ENCODE measurements around the gene PPP1R13L.
"Not testable (repeated sequence)": the region's sequence is repeated elsewhere in the genome, so short reads cannot be mapped to it uniquely, and the experiment has no call there.

Gene PPP1R13L

DNA sequence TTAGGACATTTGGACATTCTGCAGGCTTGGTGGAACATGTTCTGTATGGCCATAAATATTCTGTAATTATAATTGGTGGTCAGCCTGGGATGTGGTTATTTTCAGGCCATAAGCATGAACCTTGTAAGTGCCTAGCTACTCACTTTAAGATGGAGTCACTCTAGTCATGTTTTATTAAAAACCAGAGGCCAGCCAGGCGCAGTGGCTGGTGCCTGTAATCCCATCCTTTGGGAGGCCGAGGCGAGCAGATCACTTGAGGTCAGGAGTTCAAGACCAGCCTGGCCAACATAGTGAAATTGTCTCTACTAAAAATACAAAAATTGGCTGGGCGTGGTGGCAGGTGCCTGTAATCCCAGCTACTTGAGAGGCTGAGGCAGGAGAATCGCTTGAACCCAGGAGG, 2.7 kb upstream of the PPP1R13L start:
- H3K4me1 ChIP-seq, result peaks cover 38% of the 10 kb centered on the region
- H3K9me3 ChIP-seq; DNase-seq (ENCODE audit: low spot score in 2 of 2); in situ Hi-C loops (cut with MboI; ENCODE audit: low sequenced_read_pairs); H3K27me3 ChIP-seq (ENCODE audit: low read depth): not testable (repeated sequence)
- peak overlapping the region; percentile 75 for H3K4me3 ChIP-seq
- peaks cover 25% of the 10 kb centered on the region for H3K36me3 ChIP-seq (replicated peaks)

DNA sequence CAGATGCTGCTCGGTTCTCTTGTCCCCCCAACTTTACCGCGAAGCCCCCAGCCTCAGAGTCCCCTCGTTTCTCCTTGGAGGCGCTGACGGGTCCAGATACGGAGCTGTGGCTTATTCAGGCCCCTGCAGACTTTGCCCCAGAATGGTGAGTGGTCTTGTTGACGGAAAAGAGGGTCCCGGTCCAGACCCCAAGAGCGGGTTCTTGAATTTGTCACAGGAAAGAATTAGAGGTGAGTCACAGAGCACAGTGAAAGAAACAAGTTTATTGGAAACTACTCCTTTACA, 2.2 kb upstream of the PPP1R13L start:
- DNase-seq (ENCODE audit: low spot score in 2 of 2), result no peak
- H3K4me3 ChIP-seq, result peak overlapping the region; percentile 75
- H3K9me3 ChIP-seq, result no peaks in the 10 kb centered on the region
- peaks cover 40% of the 10 kb centered on the region for H3K4me1 ChIP-seq
- in situ Hi-C loops (cut with MboI; ENCODE audit: low sequenced_read_pairs), result no loop called here
- no peaks in the 10 kb centered on the region for H3K27me3 ChIP-seq (ENCODE audit: low read depth)
- peaks cover 25% of the 10 kb centered on the region for H3K36me3 ChIP-seq (replicated peaks)

DNA sequence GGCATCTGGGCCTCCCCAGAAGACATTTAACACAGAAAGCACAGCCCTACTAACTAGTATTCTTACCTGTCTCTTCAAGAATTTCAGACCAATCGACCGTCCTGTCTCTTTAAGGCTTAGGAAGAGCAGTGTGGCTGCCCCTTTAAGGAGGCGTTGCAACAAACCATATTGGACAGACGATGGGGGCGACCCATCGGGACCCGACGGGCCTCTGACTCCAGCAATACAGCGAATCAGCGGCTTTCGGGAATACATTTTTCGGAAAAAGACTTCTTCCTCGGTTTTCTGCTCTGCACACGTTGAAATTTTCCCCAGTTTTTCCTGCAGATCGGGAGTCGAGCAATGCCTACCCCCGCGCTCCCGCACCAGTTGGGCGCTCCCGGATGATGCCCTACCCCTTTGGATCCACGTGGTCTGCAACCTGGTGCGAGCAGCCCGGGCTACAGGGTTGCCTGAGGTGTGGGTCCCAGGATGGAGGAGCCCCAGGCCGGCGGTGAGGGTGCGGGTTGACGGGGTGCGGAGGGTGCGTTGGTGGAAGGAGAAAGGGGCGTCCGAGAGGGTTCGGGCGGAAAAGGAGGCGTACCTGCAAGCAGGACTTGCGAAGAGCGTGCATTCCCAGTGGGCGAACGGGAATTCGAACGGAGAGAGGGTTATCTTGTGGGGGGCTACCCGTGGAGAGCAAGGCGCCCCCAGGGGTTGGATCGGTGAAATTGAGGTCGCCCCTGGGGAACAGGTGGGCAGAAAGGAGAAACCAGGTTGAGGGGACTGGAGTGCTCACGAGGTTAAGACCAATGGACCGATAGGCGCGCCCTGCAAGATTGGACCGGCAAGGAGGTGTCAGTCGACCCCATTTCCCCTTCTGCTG, 1.6 kb upstream of the PPP1R13L start, which contains the start of gene POLR1G:
Gene POLR1G, plus strand, starts transcription at position 419 of the 865 bp plus-strand sequence. Its CDS starts 53 bp downstream, at position 472.
- H3K36me3 ChIP-seq (replicated peaks), result peaks cover 24% of the 10 kb centered on the region
- no peaks in the 10 kb centered on the region for H3K9me3 ChIP-seq
- peak; percentile 88 for DNase-seq (ENCODE audit: low spot score in 2 of 2)
- peaks cover 40% of the 10 kb centered on the region for H3K4me1 ChIP-seq
- H3K4me3 ChIP-seq, result peak within 1 kb of the TSS; percentile 75
- in situ Hi-C loops (cut with MboI; ENCODE audit: low sequenced_read_pairs), result no loop called here
- H3K27me3 ChIP-seq (ENCODE audit: low read depth), result no peaks in the 10 kb centered on the region

DNA sequence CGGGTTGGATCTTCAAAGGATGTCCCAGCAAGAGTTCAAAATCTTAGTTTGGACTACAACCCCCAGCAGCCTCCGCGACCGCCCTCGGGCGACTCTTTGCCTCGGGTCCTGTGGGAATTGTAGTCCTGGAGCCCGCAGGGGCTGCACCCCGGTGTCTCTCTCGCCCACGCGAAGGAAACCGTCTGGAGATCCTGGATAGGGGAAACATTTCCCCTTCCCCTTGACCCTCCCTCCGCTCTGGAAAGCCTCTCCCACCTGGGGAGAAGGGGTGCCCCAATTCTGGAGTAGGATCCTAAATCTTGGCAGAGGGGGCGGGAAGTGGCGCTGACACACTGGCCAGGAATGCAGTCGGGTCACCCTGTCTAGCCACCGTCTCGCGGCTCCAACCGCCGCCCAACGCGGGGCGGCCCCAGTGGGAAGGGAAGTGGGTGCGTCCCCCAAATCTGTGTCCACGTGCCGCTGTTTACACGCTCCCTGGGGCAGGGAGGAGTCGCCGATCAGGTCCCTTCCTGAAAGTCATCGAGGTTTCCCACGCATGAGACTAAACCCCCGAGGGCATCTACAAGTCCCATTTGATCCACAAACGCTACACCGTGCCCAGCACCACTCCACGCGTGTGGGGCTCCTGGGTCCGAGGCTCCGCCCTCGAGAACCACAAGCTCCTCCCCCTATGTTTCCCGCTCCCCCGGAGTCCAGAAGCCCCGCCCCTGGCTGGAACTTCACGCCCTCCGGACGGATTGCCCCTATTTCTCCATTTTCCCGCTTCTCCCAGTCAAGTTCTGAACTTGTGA, 761 bp upstream of the PPP1R13L start:
- H3K27me3 ChIP-seq (ENCODE audit: low read depth), result no peaks in the 10 kb centered on the region
- H3K4me1 ChIP-seq, result peaks cover 40% of the 10 kb centered on the region
- H3K4me3 ChIP-seq, result peak overlapping the region; percentile 75
- H3K9me3 ChIP-seq, result no peaks in the 10 kb centered on the region
- DNase-seq (ENCODE audit: low spot score in 2 of 2), result peak; percentile 81 to 93
- peaks cover 20% of the 10 kb centered on the region for H3K36me3 ChIP-seq (replicated peaks)
- in situ Hi-C loops (cut with MboI; ENCODE audit: low sequenced_read_pairs), result no loop called here

DNA sequence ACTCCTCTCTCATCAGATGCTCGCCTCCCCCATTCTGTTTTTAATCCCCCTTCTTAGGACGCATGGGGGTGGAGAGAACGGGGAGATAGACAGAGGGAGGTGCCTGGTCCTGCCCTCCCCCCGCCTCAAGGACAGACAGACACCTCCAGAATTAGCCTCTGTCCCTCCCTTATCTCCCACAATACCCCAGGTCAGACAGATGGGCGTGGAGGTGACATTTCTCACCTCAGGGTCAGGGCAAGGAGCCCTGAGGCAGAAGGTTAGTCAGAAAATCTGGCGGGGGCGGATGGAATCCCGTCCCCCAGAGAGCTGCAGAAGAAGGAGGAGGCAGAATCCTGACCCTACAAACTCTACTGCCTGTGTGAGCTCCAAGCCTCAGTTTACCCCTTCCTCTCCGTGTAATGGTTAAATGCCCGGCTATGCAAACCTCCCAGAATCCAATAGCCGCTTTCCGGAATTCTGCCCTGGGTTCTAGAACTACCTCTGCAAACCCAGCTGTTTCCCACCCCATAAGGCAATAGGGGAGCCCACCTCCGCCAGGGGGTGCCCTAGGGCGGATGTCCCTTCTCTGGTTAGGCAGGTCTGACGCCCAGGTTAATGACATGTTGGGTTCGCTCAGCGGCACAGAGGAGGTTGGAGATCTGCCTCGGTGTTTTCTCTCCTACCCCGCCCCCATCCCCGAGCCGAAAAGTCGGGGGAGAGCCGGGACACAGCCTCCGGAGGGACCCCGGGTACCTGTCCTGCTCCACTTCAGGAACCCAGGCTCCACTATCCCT, 900 bp downstream of the PPP1R13L start:
- H3K4me1 ChIP-seq, result peaks cover 40% of the 10 kb centered on the region
- H3K27me3 ChIP-seq (ENCODE audit: low read depth), result no peaks in the 10 kb centered on the region
- peak overlapping the region; percentile 75; the same call in 1 of the 2 replicates for H3K4me3 ChIP-seq
- peaks cover 14% of the 10 kb centered on the region for H3K36me3 ChIP-seq (replicated peaks)
- H3K9me3 ChIP-seq, result no peaks in the 10 kb centered on the region
- in situ Hi-C loops (cut with MboI; ENCODE audit: low sequenced_read_pairs), result no loop called here
- DNase-seq (ENCODE audit: low spot score in 2 of 2), result peak in 1 of 2 experiments; percentile 68

DNA sequence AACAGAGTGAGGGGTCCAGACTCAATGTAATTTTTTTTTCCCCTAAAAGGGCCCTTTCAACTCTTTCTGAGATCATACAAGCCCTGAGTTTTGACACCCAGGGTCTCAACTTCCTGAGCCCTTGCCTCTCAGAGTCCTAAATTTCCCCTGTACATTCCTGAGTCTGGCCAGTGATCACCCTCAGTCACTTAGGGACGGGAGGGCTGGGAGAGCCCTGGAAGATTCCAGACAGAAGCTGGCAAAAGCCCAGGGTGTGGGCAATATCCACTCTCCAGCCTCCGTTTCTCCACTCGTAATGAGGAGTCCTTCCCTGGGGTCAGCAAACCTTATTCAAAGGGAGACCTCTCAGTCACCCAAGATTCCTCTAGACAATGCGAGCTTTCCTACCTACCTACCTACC, 1.6 kb downstream of the PPP1R13L start:
- no peak overlapping the region for H3K4me3 ChIP-seq
- no peaks in the 10 kb centered on the region for H3K9me3 ChIP-seq
- peaks cover 8% of the 10 kb centered on the region for H3K36me3 ChIP-seq (replicated peaks)
- H3K4me1 ChIP-seq, result peaks cover 40% of the 10 kb centered on the region
- no peaks in the 10 kb centered on the region for H3K27me3 ChIP-seq (ENCODE audit: low read depth)
- DNase-seq (ENCODE audit: low spot score in 2 of 2), result no peak
- in situ Hi-C loops (cut with MboI; ENCODE audit: low sequenced_read_pairs), result no loop called here

DNA sequence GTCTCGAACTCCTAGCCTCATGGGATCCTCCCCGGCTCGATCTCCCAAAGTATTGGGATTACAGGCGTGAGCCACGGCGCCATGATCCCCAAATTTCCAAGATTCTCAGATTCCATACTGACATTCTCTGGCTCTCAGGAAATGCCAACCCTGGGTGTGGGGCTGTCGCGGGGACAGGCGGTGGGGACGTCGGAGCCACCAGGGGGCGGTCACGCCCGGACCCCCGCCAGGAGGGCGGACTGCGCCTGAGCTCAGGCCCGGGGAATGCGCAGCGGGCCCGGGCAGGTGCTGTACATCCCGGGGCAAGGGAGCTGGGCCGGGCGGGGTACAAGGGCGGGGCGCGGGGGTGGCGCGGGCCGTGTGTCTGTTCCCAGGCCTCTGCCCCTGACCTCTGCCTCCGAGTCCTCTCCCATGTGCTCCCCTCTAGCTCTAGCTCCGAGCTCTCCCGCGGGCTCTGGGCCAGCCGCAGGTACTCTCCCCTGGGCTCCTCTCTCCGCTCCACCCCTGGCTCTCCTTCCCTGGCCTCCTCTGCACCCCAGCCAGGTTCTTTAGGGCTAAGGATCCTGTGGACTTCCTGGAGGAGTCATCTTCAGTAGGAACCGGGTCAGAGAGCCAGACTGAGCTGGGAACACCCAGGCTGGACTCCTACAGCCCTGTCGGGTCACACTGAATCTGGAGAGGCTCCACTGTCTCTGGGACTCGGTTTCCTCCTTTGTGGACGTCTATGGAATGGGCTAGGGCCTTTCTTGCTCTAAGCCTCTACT, 2.4 kb downstream of the PPP1R13L start:
- no peaks in the 10 kb centered on the region for H3K27me3 ChIP-seq (ENCODE audit: low read depth)
- H3K4me1 ChIP-seq, result peaks cover 37% of the 10 kb centered on the region
- no peaks in the 10 kb centered on the region for H3K9me3 ChIP-seq
- peaks cover 5% of the 10 kb centered on the region; the same call in 1 of the 2 replicates for H3K36me3 ChIP-seq (replicated peaks)
- in situ Hi-C loops (cut with MboI; ENCODE audit: low sequenced_read_pairs), result no loop called here
- DNase-seq (ENCODE audit: low spot score in 2 of 2), result peak; percentile 61 to 86
- peak overlapping the region; percentile 18 for H3K4me3 ChIP-seq

DNA sequence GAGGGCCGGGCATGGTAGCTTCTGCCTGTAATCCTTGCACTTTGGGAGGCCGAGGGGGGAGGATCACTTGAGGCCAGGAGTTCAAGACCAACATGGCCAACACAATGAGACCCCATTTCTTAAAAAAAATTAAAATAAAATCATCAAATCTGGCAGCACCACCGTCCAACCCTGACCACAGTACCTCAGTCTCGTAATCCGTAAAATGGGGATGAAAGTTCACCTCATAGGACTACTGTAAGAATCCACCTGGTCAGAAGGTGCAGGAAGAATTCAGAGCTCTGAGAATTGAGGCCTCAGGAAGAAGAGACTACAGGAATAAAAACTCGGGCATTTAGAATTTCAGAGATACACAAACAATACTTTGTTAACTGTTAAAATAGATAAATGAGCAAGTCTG, 3.1 kb downstream of the PPP1R13L start:
- no peaks in the 10 kb centered on the region for H3K27me3 ChIP-seq (ENCODE audit: low read depth)
- in situ Hi-C loops (cut with MboI; ENCODE audit: low sequenced_read_pairs), result no loop called here
- peaks cover 33% of the 10 kb centered on the region for H3K4me1 ChIP-seq
- no peak overlapping the region for H3K4me3 ChIP-seq
- H3K36me3 ChIP-seq (replicated peaks), result no peaks in the 10 kb centered on the region
- DNase-seq (ENCODE audit: low spot score in 2 of 2), result no peak
- H3K9me3 ChIP-seq, result no peaks in the 10 kb centered on the region

DNA sequence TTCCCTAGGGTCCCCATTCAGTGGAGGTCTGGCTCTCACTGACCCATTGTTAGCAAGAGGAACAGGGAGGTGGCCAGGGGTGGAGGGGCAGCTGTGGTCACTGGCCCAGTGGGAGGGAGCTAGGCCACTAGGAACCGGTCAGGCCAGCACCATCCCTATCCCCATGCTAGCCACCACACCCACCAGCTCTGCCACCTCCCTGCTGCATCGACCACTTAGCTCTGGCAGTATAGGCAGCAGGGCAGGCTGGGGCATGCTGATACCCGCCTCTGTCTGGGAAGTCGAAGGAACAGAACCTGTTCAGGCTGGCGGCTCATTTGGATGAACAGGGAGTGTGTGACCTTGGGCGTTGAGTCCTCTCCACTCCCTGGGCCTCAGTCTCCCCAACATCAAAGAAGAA, 4.7 kb downstream of the PPP1R13L start:
- in situ Hi-C loops (cut with MboI; ENCODE audit: low sequenced_read_pairs), result no loop called here
- H3K36me3 ChIP-seq (replicated peaks), result no peaks in the 10 kb centered on the region
- no peak for DNase-seq (ENCODE audit: low spot score in 2 of 2)
- no peaks in the 10 kb centered on the region for H3K9me3 ChIP-seq
- H3K27me3 ChIP-seq (ENCODE audit: low read depth), result no peaks in the 10 kb centered on the region
- H3K4me1 ChIP-seq, result peaks cover 28% of the 10 kb centered on the region
- H3K4me3 ChIP-seq, result no peak overlapping the region

DNA sequence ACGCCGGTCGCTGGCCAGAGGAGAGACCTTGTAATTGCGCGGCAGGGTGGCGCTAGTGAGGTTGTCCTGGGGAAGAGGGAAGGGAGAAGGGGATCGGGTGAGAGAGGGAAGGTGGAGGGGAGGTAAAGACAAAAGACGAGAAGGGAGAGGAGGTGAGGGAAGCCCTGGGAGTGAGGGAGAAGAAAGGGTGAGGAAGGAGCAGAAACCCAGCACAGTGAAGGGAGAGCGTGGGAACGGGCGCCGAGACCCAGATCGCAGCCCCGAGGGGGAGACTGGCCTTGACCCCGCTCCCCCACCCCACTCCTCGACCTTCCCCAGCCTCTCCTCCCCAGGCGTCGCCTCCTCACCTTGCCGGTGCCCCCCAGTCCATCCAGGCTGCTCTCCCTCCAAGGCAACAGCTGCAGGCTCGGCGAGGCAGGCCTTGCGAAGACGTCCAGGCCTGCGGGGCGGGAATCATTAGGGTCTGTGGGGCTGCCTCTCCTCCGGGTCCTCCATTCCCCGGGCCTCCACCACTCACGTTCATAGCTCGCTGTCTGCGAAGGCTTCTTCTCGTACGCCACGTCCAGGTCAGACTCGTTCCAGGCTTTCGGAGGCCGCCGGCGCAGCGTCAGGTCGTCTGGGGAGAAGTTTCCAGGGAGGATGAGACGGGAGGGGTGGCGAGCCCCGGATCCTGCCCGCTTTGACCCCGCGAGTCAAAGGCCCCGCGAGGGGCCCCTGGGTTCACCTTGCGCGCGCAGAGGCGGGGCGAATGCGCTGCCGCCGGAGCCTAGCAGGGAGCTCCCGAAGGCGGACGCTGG, 8.8 kb downstream of the PPP1R13L start:
- H3K4me3 ChIP-seq, result no peak overlapping the region
- DNase-seq (ENCODE audit: low spot score in 2 of 2), result no peak
- in situ Hi-C loops (cut with MboI; ENCODE audit: low sequenced_read_pairs), result no loop called here
- no peaks in the 10 kb centered on the region for H3K9me3 ChIP-seq
- H3K4me1 ChIP-seq, result no peaks in the 10 kb centered on the region; the same call in 1 of the 2 replicates
- H3K36me3 ChIP-seq (replicated peaks), result no peaks in the 10 kb centered on the region
- H3K27me3 ChIP-seq (ENCODE audit: low read depth), result no peaks in the 10 kb centered on the region

DNA sequence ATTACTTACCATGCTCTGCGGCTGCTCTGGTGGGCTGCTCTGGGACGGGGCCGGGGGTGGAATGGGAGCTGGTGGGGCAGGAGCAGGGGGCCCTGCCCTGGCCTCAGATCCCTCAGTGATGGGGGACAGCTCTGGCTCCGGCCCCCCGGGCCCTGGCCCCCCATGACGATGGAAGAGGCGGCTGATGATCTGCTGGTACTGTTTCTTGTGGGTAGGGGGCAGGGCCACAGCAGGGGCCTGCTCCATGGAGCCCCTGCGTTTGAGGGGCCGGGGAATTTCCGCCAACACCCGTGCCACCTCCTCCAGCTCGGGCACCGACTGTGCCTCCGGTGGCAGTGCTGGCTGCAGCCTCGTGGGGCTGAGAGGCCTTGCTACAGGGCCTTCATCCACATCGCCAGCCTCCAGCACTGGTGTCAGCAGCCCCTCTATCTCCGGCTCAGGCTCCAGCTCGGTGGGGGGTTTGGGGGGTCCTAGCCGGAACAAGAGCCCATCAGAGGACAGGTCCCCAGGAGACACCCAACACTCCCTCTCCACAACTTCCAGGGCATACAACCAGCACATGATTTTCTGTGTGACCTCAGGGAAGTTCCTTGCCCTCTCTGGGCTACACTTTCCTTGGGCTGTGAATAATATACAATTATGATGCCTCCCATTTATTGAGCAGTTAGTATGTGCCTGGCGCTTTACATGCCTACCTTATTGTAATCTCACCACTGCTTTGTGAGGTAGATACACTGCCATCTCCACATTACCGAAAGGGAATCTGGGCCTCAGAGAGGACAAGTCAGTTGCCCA, 12.8 kb downstream of the PPP1R13L start:
- Histone ChIP-seq H3K4me3 (no peak overlapping the region), H3K27me3 (ENCODE audit: low read depth) (no peaks in the 10 kb centered on the region), H3K36me3 (replicated peaks) (no peaks in the 10 kb centered on the region), H3K4me1 (no peaks in the 10 kb centered on the region), H3K9me3 (no peaks in the 10 kb centered on the region)
- in situ Hi-C loops (cut with MboI; ENCODE audit: low sequenced_read_pairs), result no loop called here
- DNase-seq (ENCODE audit: low spot score in 2 of 2), result no peak

DNA sequence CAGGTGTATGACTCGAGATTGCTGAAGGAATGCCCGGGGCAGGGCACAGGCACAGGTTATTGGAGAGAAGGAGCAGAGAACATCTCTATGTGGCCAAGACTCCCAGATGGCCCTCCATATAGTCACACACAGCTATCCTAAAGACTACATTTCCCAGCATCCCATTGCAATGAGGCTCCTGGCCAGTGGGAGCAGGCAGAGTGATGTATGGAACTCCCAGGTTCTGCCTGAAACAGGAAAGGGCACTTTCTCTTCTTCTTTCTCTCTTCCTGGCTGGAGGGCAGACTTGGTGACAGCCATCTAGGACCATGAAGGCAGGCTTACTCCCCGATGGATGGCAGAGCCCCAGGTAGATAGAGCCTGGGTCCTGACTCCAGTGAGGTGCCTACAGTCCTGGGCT, 13.5 kb downstream of the PPP1R13L start:
- no peaks in the 10 kb centered on the region for H3K27me3 ChIP-seq (ENCODE audit: low read depth)
- no peaks in the 10 kb centered on the region for H3K9me3 ChIP-seq
- peaks cover under 1% of the 10 kb centered on the region; the same call in 1 of the 2 replicates for H3K4me1 ChIP-seq
- peak; percentile 36 to 39 for DNase-seq (ENCODE audit: low spot score in 2 of 2)
- in situ Hi-C loops (cut with MboI; ENCODE audit: low sequenced_read_pairs), result no loop called here
- H3K4me3 ChIP-seq, result no peak overlapping the region
- H3K36me3 ChIP-seq (replicated peaks), result no peaks in the 10 kb centered on the region

Measured in HAP-1 (cell line).